B cell (primary cell): ENCODE measurements around the gene EIF1AD. TPM values are rescaled to one million over a fixed set of nuclear protein-coding genes. Genes with fewer than 3 reads are reported as not detected.
A peak's percentile ranks its signal among the peaks of the same experiment; 100 is the strongest.

Experiments
- ATAC-seq: fragments of 200-7000 bp; cut with Tn5 transposase; one replicate; pipeline ENCODE4 v1.10.0; 2021; ENCODE audit warnings: low read depth, mild to moderate bottlenecking, moderate number of reproducible peaks, moderate library complexity
- CTCF ChIA-PET: fragments of 350-600 bp; sonication (Branson Sonifier 250); formaldehyde crosslinking; loops from one replicate; lab custom pipeline; 2021; ENCODE audit warnings: antibody characterized with exemption, inconsistent platforms; lab: Charles Lee
- POLR2A ChIA-PET: fragments of 350-600 bp; sonication (Branson Sonifier 250); formaldehyde crosslinking; loops from one replicate; lab custom pipeline; 2021; ENCODE audit warnings: antibody characterized with exemption; lab: Charles Lee
- DNase-seq: peaks from one replicate; pipeline ENCODE4 v3.0.0; 2013
- H2AFZ ChIP-seq: 2 replicates; pipeline ENCODE4 v1.6.1; 2012; ENCODE audit warnings: mild to moderate bottlenecking, low read depth, low read length; ENCODE audit not compliant: insufficient read depth, poor library complexity, severe bottlenecking
- H3K27ac ChIP-seq, 2 donors: 1 replicate in 1 of 2; 2 replicates in 1 of 2; pipeline ENCODE4 v1.5.1; 2012 to 2013; ENCODE audit warnings: low read length in 2 of 2, mild to moderate bottlenecking in 2 of 2, moderate library complexity in 1 of 2
- H3K27me3 ChIP-seq, 4 experiments: fragments of 200-600 bp in 1 of 4; sonication (generic) in 1 of 4; replicated peaks in 1 of 4; 1 replicate in 2 of 4; 2 replicates in 2 of 4; pipeline versions ENCODE4 v1.6.1 to v1.7.0; 2013 to 2016; ENCODE audit warnings: low read length in 3 of 4, mild to moderate bottlenecking in 2 of 4, mixed read lengths in 1 of 4, moderate library complexity in 1 of 4; ENCODE audit not compliant: insufficient read depth in 4 of 4, control insufficient read depth in 3 of 4; ENCODE audit errors: control extremely low read depth in 1 of 4
- H3K36me3 ChIP-seq, 2 experiments: replicated peaks in 1 of 2; 1 replicate in 1 of 2; 2 replicates in 1 of 2; pipeline versions ENCODE4 v1.6.1 to v1.7.1; 2013; ENCODE audit warnings: low read length in 1 of 2; ENCODE audit not compliant: insufficient read depth in 2 of 2, control insufficient read depth in 1 of 2; ENCODE audit errors: control extremely low read depth in 1 of 2, extremely low read depth in 1 of 2
- H3K4me1 ChIP-seq, 2 donors: fragments of 200-600 bp in 1 of 2; sonication (generic) in 1 of 2; 1 replicate in 1 of 2; 2 replicates in 1 of 2; pipeline versions ENCODE4 v1.5.1 to v1.6.1; 2013 to 2017; ENCODE audit warnings: low read length in 2 of 2; ENCODE audit not compliant: control insufficient read depth in 2 of 2, insufficient read depth in 2 of 2
- H3K4me2 ChIP-seq: replicated peaks from 2 replicates; pipeline ENCODE3; 2012; ENCODE audit warnings: mild to moderate bottlenecking, low read depth, low read length; ENCODE audit not compliant: poor library complexity, severe bottlenecking
- H3K4me3 ChIP-seq, 5 experiments: fragments of 200-600 bp in 1 of 5; sonication (generic) in 1 of 5; 1 replicate in 3 of 5; 2 replicates in 2 of 5; pipeline versions ENCODE4 v1.5.1 to v1.7.0; 2011 to 2016; ENCODE audit warnings: low read length in 4 of 5, mild to moderate bottlenecking in 4 of 5, low read depth in 2 of 5, control low read depth in 1 of 5, moderate library complexity in 1 of 5; ENCODE audit not compliant: insufficient read depth in 1 of 5; ENCODE audit errors: control extremely low read depth in 1 of 5, extremely low read depth in 1 of 5
- H3K79me2 ChIP-seq: fragments of 200-600 bp; sonication (generic); one replicate; pipeline ENCODE4 v1.6.0; 2016; ENCODE audit warnings: low read length; ENCODE audit not compliant: control insufficient read depth, insufficient read depth
- H3K9ac ChIP-seq: fragments of 200-600 bp; sonication (generic); 2 replicates; pipeline ENCODE4 v1.6.1; 2017; ENCODE audit warnings: mild to moderate bottlenecking, low read length, moderate library complexity
- H3K9me3 ChIP-seq, 3 donors: one replicate each; pipeline versions ENCODE4 v1.6.1 to v1.7.1; 2013; ENCODE audit warnings: low read length in 2 of 3; ENCODE audit not compliant: control insufficient read depth in 2 of 3, insufficient read depth in 1 of 3; ENCODE audit errors: control extremely low read depth in 1 of 3
- H4K20me1 ChIP-seq: 2 replicates; pipeline ENCODE4 v1.6.0; 2012; ENCODE audit warnings: mild to moderate bottlenecking, low read length; ENCODE audit not compliant: insufficient read depth, control insufficient read depth, poor library complexity, severe bottlenecking
- H3K27ac Mint-ChIP-seq: one replicate; pipeline ENCODE4 v1.8.0; 2021; ENCODE audit warnings: mixed read lengths
- H3K27me3 Mint-ChIP-seq: one replicate; pipeline ENCODE4 v1.8.0; 2021; ENCODE audit warnings: mixed read lengths
- H3K4me1 Mint-ChIP-seq: one replicate; pipeline ENCODE4 v1.8.0; 2021; ENCODE audit warnings: mixed read lengths
- H3K4me3 Mint-ChIP-seq: one replicate; pipeline ENCODE4 v1.8.0; 2021; ENCODE audit warnings: mixed read lengths
- H3K9me3 Mint-ChIP-seq: one replicate; pipeline ENCODE4 v1.8.0; 2022; ENCODE audit warnings: mixed read lengths; ENCODE audit not compliant: insufficient read depth
- EZH2 ChIP-seq: IDR thresholded peaks from 2 replicates; pipeline ENCODE4 v1.6.1; 2012; ENCODE audit warnings: borderline replicate concordance, low read depth, mild to moderate bottlenecking, moderate library complexity, low read length; ENCODE audit not compliant: insufficient read depth, poor library complexity, severe bottlenecking
- WGBS: methylation state at CpG from one replicate; pipeline ENCODE4 v1.1.5; 2013; ENCODE audit warnings: missing lambda C conversion rate; ENCODE audit not compliant: insufficient coverage; 5-methylcytosine and 5-hydroxymethylcytosine counted together
- intact Hi-C: fragments of 100-400 bp; cut with micrococcal nuclease; formaldehyde crosslinking; loops from one replicate; pipeline ENCODE4 v1.10.0; 2022
- polyA plus RNA-seq: library from polyadenylated mRNA; depleted of rRNA; stranded (reverse); fragments of >200 nt; gene quantifications from 2 replicates; pipeline ENCODE4 v1.2.3, GENCODE V29; 2012
- total RNA-seq, 2 donors: library from RNA; stranded (reverse); fragments of 120-200 nt in 1 of 2; gene quantifications; 1 replicate in 1 of 2; 2 replicates in 1 of 2; pipeline versions ENCODE4 v1.2.3 to v1.2.4, GENCODE V29; 2013 to 2022
- TF ChIP-seq, protein P1 (sequence below): fragments of 200-600 bp; IDR thresholded peaks from one replicate; pipeline ENCODE4 v1.8.0; 2022; ENCODE audit warnings: antibody characterized with exemption, mild to moderate bottlenecking

EIF1AD gene
- total and polyA plus RNA-seq, 2 donors (not counting 1 experiment from before 2014, with no cell fraction given): 56.9 to 65.2 TPM

GRCh38 chr11:66012371-66012945 lies 10.5 kb upstream of the EIF1AD start:
- H3K9ac ChIP-seq: no peak overlapping the region
- ChIA-PET CTCF (interaction anchor here (1.6 kb wide), 1 partner anchor 10 kb away, joined by 4 read pairs; no protein-coding TSS in a partner anchor), POLR2A (no interaction called here)
- H3K27me3 ChIP-seq: peaks cover 0 to 29% (median 12%) of the 10 kb centered on the region in 4 experiments
- peak overlapping the region; percentile 74 for H2AFZ ChIP-seq
- H3K79me2 ChIP-seq: no peaks in the 10 kb centered on the region
- peaks cover 0 to 12% (median 0%) of the 10 kb centered on the region in 3 donors for H3K9me3 ChIP-seq
- 71% methylated on average over 8 of the region's 12 CpGs for WGBS
- no peak for DNase-seq
- peaks cover 11 to 13% of the 10 kb centered on the region in 2 donors for H3K4me1 ChIP-seq
- Mint-ChIP-seq H3K27me3 (peaks cover 8% of the 10 kb centered on the region), H3K27ac (no peak overlapping the region), H3K9me3 (no peaks in the 10 kb centered on the region), H3K4me3 (no peak overlapping the region), H3K4me1 (peaks cover 2% of the 10 kb centered on the region)
- H4K20me1 ChIP-seq: no peaks in the 10 kb centered on the region
- ATAC-seq: no peak
- H3K4me2 ChIP-seq: peak overlapping the region; percentile 67
- intact Hi-C loops: no loop called here
- H3K27ac ChIP-seq: no peak overlapping the region
- TF ChIP-seq, protein P1, sequence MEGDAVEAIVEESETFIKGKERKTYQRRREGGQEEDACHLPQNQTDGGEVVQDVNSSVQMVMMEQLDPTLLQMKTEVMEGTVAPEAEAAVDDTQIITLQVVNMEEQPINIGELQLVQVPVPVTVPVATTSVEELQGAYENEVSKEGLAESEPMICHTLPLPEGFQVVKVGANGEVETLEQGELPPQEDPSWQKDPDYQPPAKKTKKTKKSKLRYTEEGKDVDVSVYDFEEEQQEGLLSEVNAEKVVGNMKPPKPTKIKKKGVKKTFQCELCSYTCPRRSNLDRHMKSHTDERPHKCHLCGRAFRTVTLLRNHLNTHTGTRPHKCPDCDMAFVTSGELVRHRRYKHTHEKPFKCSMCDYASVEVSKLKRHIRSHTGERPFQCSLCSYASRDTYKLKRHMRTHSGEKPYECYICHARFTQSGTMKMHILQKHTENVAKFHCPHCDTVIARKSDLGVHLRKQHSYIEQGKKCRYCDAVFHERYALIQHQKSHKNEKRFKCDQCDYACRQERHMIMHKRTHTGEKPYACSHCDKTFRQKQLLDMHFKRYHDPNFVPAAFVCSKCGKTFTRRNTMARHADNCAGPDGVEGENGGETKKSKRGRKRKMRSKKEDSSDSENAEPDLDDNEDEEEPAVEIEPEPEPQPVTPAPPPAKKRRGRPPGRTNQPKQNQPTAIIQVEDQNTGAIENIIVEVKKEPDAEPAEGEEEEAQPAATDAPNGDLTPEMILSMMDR: no peak
- no peak for TF ChIP-seq EZH2
- peak overlapping the region in 1 of 5 experiments; percentile 20 for H3K4me3 ChIP-seq
- H3K36me3 ChIP-seq: no peaks in the 10 kb centered on the region

- Mint-ChIP-seq H3K27ac (no peak within 1 kb of the TSS), H3K27me3 (peaks cover 8% of the 10 kb centered on the region), H3K9me3 (no peaks in the 10 kb centered on the region), H3K4me3 (no peak within 1 kb of the TSS), H3K4me1 (peaks cover 2% of the 10 kb centered on the region)
- Histone ChIP-seq H3K4me3 (peak within 1 kb of the TSS in 1 of 5 experiments; percentile 20), H3K36me3 (no peaks in the 10 kb centered on the region), H3K27ac (no peak within 1 kb of the TSS), H3K9me3 (peaks cover 0 to 12% (median 0%) of the 10 kb centered on the region in 3 donors), H2AFZ (peak within 1 kb of the TSS; percentile 74), H3K4me1 (peaks cover 11 to 13% of the 10 kb centered on the region in 2 donors), H3K4me2 (peak within 1 kb of the TSS; percentile 67), H3K9ac (no peak within 1 kb of the TSS), H3K79me2 (no peaks in the 10 kb centered on the region), H3K27me3 (peaks cover 0 to 29% (median 12%) of the 10 kb centered on the region in 4 experiments), H4K20me1 (no peaks in the 10 kb centered on the region)
- TF ChIP-seq EZH2: peak; percentile 93
- TF ChIP-seq, protein P1: no peak
- intact Hi-C loops: no loop called here
- ChIA-PET CTCF (interaction anchor here (1.6 kb wide), 1 partner anchor 11 kb away, joined by 4 read pairs; no protein-coding TSS in a partner anchor), POLR2A (no interaction called here)
- WGBS: 20% methylated on average over 61 of the region's 61 CpGs
- no peak for DNase-seq
- no peak for ATAC-seq
Measured at GRCh38 chr11:66011785-66012303, 9.9 kb upstream of the EIF1AD start, which contains the start of gene CST6. Gene CST6 (plus strand): TSS chr11:66012008. CDS start chr11:66012045, 37 bp downstream.
